H1 (cell line): ENCODE results near the gene ANKLE1. TPM values are rescaled to one million over a fixed set of nuclear protein-coding genes. Genes with fewer than 3 reads are reported as not detected.

Experiments
- CTCF ChIA-PET: fragments of 300-600 bp; sonication (Branson Sonifier 250); formaldehyde crosslinking; loops from one replicate; lab custom pipeline; 2021; ENCODE audit not compliant: partially characterized antibody; lab: Charles Lee
- POLR2A ChIA-PET: fragments of 300-600 bp; sonication (Branson Sonifier 250); formaldehyde crosslinking; loops from one replicate; lab custom pipeline; 2021; ENCODE audit warnings: inconsistent platforms; ENCODE audit not compliant: partially characterized antibody; lab: Charles Lee
- DNase-seq, 2 experiments: peaks; one replicate each; pipeline versions ENCODE4 v3.0.0 to v3.0.0-alpha.2; 2010 to 2022; ENCODE audit warnings: low spot score in 2 of 2, low read depth in 1 of 2, mixed read lengths in 1 of 2
- FAIRE-seq: peaks from 2 replicates; lab custom pipeline; 2011; peaks lifted over from hg19 to GRCh38; lab: Jason Lieb, UNC
- H2AFZ ChIP-seq: 2 replicates; pipeline ENCODE4 v1.8.1; 2012; ENCODE audit warnings: low read length, inconsistent platforms
- H2AK5ac ChIP-seq: 2 replicates; pipeline ENCODE4 v1.6.1; 2013; ENCODE audit warnings: low read depth, low read length
- H2BK120ac ChIP-seq: replicated peaks from 2 replicates; pipeline ENCODE3; 2013; ENCODE audit warnings: low read depth, low read length, inconsistent platforms
- H2BK12ac ChIP-seq: 2 replicates; pipeline ENCODE4 v1.6.1; 2013; ENCODE audit warnings: low read depth, low read length
- H2BK15ac ChIP-seq: 2 replicates; pipeline ENCODE4 v1.6.1; 2013; ENCODE audit warnings: low read length
- H2BK20ac ChIP-seq: 2 replicates; pipeline ENCODE4 v1.6.1; 2013; ENCODE audit warnings: low read length
- H2BK5ac ChIP-seq: 2 replicates; pipeline ENCODE4 v1.6.1; 2013; ENCODE audit warnings: low read depth, low read length
- H3K14ac ChIP-seq: 2 replicates; pipeline ENCODE4 v1.6.1; 2013; ENCODE audit warnings: inconsistent platforms; ENCODE audit not compliant: insufficient read length
- H3K18ac ChIP-seq: 2 replicates; pipeline ENCODE4 v1.6.1; 2013; ENCODE audit warnings: low read length; ENCODE audit errors: extremely low read depth
- H3K23ac ChIP-seq: 2 replicates; pipeline ENCODE4 v1.6.1; 2013; ENCODE audit warnings: inconsistent platforms; ENCODE audit not compliant: insufficient read length
- H3K23me2 ChIP-seq: 2 replicates; pipeline ENCODE4 v1.6.1; 2013; ENCODE audit warnings: low read depth, low read length
- H3K27ac ChIP-seq: 2 replicates; pipeline ENCODE4 v1.6.1; 2011; ENCODE audit warnings: low read depth, low read length, inconsistent platforms
- H3K27me3 ChIP-seq, 4 experiments: replicated peaks in 1 of 4; 1 replicate in 1 of 4; 2 replicates in 3 of 4; pipeline versions ENCODE4 v1.6.1 to v1.8.1; 2011 to 2013; ENCODE audit warnings: low read length in 3 of 4, mild to moderate bottlenecking in 3 of 4, inconsistent platforms in 2 of 4, mixed read lengths in 2 of 4, moderate library complexity in 1 of 4; ENCODE audit not compliant: control insufficient read depth in 3 of 4, insufficient read depth in 3 of 4; ENCODE audit errors: extremely low read depth in 1 of 4
- H3K36me3 ChIP-seq, 4 experiments: 2 replicates each; pipeline versions ENCODE4 v1.6.1 to v1.8.1; 2011 to 2013; ENCODE audit warnings: mild to moderate bottlenecking in 4 of 4, low read length in 3 of 4, moderate library complexity in 2 of 4, control low read depth in 1 of 4, inconsistent platforms in 1 of 4; ENCODE audit not compliant: insufficient read depth in 4 of 4, control insufficient read depth in 2 of 4
- H3K4ac ChIP-seq: replicated peaks from 2 replicates; pipeline ENCODE3; 2013; ENCODE audit warnings: low read length, low read depth, mixed read lengths, inconsistent platforms; ENCODE audit not compliant: insufficient read length
- H3K4me1 ChIP-seq, 4 experiments: replicated peaks in 1 of 4; 1 replicate in 1 of 4; 2 replicates in 3 of 4; pipeline versions ENCODE4 v1.6.1 to v1.8.1; 2011 to 2013; ENCODE audit warnings: low read length in 3 of 4, inconsistent platforms in 2 of 4, mixed read lengths in 1 of 4; ENCODE audit not compliant: insufficient read depth in 4 of 4, control insufficient read depth in 3 of 4
- H3K4me2 ChIP-seq, 2 experiments: 2 replicates each; pipeline versions ENCODE4 v1.6.1 to v1.8.1; 2011 to 2013; ENCODE audit warnings: low read depth in 2 of 2, low read length in 2 of 2, control low read depth in 1 of 2, inconsistent platforms in 1 of 2, mild to moderate bottlenecking in 1 of 2; ENCODE audit not compliant: insufficient read depth in 1 of 2
- H3K4me3 ChIP-seq, 4 experiments: fragments of 200-600, 300-600 bp in 1 of 4; sonication (generic), shearing (Covaris generic), sonication (Bioruptor Twin) in 1 of 4; 2 replicates each; pipeline versions ENCODE4 v1.5.1 to v1.8.1; 2011 to 2016; ENCODE audit warnings: low read length in 4 of 4, low read depth in 3 of 4, control low read depth in 2 of 4, inconsistent platforms in 2 of 4, mild to moderate bottlenecking in 2 of 4, mixed read lengths in 1 of 4, moderate library complexity in 1 of 4; ENCODE audit not compliant: insufficient read depth in 2 of 4; ENCODE audit errors: extremely low read depth in 1 of 4
- H3K56ac ChIP-seq: replicated peaks from 2 replicates; pipeline ENCODE3; 2013; ENCODE audit warnings: low read depth, mild to moderate bottlenecking, mixed read lengths, low read length, inconsistent platforms; ENCODE audit not compliant: insufficient read length
- H3K79me1 ChIP-seq: 2 replicates; pipeline ENCODE4 v1.6.1; 2013; ENCODE audit warnings: low read depth, low read length, control low read depth
- H3K79me2 ChIP-seq, 2 experiments: 2 replicates each; pipeline versions ENCODE4 v1.6.1 to v1.8.1; 2012 to 2013; ENCODE audit warnings: low read length in 2 of 2, mild to moderate bottlenecking in 2 of 2, inconsistent platforms in 1 of 2; ENCODE audit not compliant: insufficient read depth in 2 of 2, control insufficient read depth in 1 of 2
- H3K9ac ChIP-seq, 4 experiments: replicated peaks in 1 of 4; 1 replicate in 1 of 4; 2 replicates in 3 of 4; pipeline versions ENCODE4 v1.6.1 to v1.8.1; 2011 to 2013; ENCODE audit warnings: low read depth in 3 of 4, low read length in 3 of 4, control low read depth in 2 of 4, mild to moderate bottlenecking in 2 of 4, moderate library complexity in 2 of 4, inconsistent platforms in 1 of 4; ENCODE audit errors: extremely low read depth in 1 of 4
- H3K9me3 ChIP-seq, 2 experiments: 2 replicates each; pipeline versions ENCODE4 v1.6.1 to v1.8.1; 2012 to 2013; ENCODE audit warnings: mild to moderate bottlenecking in 2 of 2, moderate library complexity in 2 of 2, control low read depth in 1 of 2, inconsistent platforms in 1 of 2, low read depth in 1 of 2, low read length in 1 of 2, mixed read lengths in 1 of 2; ENCODE audit not compliant: insufficient read depth in 2 of 2
- H4K20me1 ChIP-seq, 2 experiments: replicated peaks in 1 of 2; 2 replicates each; pipeline versions ENCODE3 to v1.8.1; 2011 to 2013; ENCODE audit warnings: inconsistent platforms in 2 of 2, low read length in 2 of 2, mild to moderate bottlenecking in 1 of 2; ENCODE audit not compliant: insufficient read depth in 2 of 2, control insufficient read depth in 1 of 2
- H4K5ac ChIP-seq: 2 replicates; pipeline ENCODE4 v1.6.1; 2013; ENCODE audit warnings: low read length, low read depth, mixed read lengths, inconsistent platforms; ENCODE audit not compliant: insufficient read length
- H4K8ac ChIP-seq: 2 replicates; pipeline ENCODE4 v1.8.0; 2013; ENCODE audit warnings: mild to moderate bottlenecking, moderate library complexity, low read length, inconsistent platforms; ENCODE audit not compliant: insufficient read depth; ENCODE audit errors: extremely low read depth
- H4K91ac ChIP-seq: replicated peaks from 2 replicates; pipeline ENCODE3; 2013; ENCODE audit warnings: low read length, mixed read lengths, inconsistent platforms; ENCODE audit not compliant: insufficient read length
- ATF2 ChIP-seq: IDR thresholded peaks from 2 replicates; pipeline ENCODE4 v1.6.1; 2012; ENCODE audit warnings: low read length, inconsistent platforms
- CBX5 ChIP-seq: fragments of 300-800, 300-1000 bp; sonication (generic); IDR thresholded peaks from 2 replicates; pipeline ENCODE4 v1.7.1; 2016; ENCODE audit warnings: antibody characterized with exemption, low read length, low read depth
- EZH2 ChIP-seq: fragments of 200-600 bp; sonication (generic); IDR thresholded peaks from 2 replicates; pipeline ENCODE4 v1.7.1; 2012; ENCODE audit warnings: low read depth, mild to moderate bottlenecking, moderate library complexity, low read length, inconsistent platforms; ENCODE audit not compliant: severe bottlenecking
- GTF2F1 ChIP-seq: IDR thresholded peaks from 2 replicates; pipeline ENCODE4 v1.6.1; 2012; ENCODE audit warnings: low read depth, low read length, improper control_type of control experiment, borderline replicate concordance
- KDM5A ChIP-seq: fragments of 200-600 bp; IDR thresholded peaks from 2 replicates; pipeline ENCODE4 v1.7.1; 2012; ENCODE audit warnings: mild to moderate bottlenecking, low read length, inconsistent platforms, mixed read lengths
- POLR2AphosphoS5 ChIP-seq: IDR thresholded peaks from 2 replicates; pipeline ENCODE4 v1.6.1; 2011; ENCODE audit warnings: low read depth, low read length
- SIRT6 ChIP-seq: IDR thresholded peaks from one replicate; pipeline ENCODE4 v1.7.1; 2012; ENCODE audit warnings: low read length, inconsistent platforms
- SIX5 ChIP-seq: IDR thresholded peaks from 2 replicates; pipeline ENCODE4 v1.6.1; 2011; ENCODE audit warnings: mild to moderate bottlenecking, low read depth, low read length
- SUZ12 ChIP-seq: fragments of 200-600 bp; sonication (generic); IDR thresholded peaks from 2 replicates; pipeline ENCODE4 v1.6.1; 2012; ENCODE audit warnings: mild to moderate bottlenecking, inconsistent platforms, low read length, moderate library complexity, mixed read lengths
- WGBS, 2 experiments: shearing (Covaris generic) in 1 of 2; methylation state at CpG; one replicate each; pipeline versions ENCODE4 v1.1.6 to v1.1.7; 2013 to 2015; ENCODE audit warnings: low lambda C conversion rate in 2 of 2, mixed read lengths in 2 of 2, inconsistent platforms in 1 of 2, low coverage in 1 of 2, missing lambda C conversion rate in 1 of 2; ENCODE audit not compliant: insufficient replicate concordance in 2 of 2, insufficient coverage in 1 of 2, insufficient read length in 1 of 2; ENCODE audit errors: extremely low coverage in 1 of 2, missing lambda C conversion rate in 1 of 2; 5-methylcytosine and 5-hydroxymethylcytosine counted together
- polyA plus RNA-seq, 7 experiments: library from polyadenylated mRNA; depleted of rRNA in 3 of 7; stranded (reverse) in 5 of 7; unstranded in 2 of 7; fragments of >200 nt in 5 of 7; fragments of 200-250 nt in 2 of 7; gene quantifications; 1 replicate in 5 of 7; 2 replicates in 1 of 7; 4 replicates in 1 of 7; pipeline versions ENCODE4 v1.2.1 to v1.2.3, GENCODE V29; 2011 to 2013; ENCODE audit warnings: missing spikeins in 2 of 7, mixed read lengths in 2 of 7
- total RNA-seq: library from RNA; stranded (reverse); fragmentation: NEBNext Ultra II Directional; extraction: Animal tissue kit (Norgen Biotek cat#: 25700); gene quantifications from 2 replicates; pipeline ENCODE4 v1.2.1, GENCODE V29; 2021

Gene ANKLE1
- total and polyA plus RNA-seq, 2 of the 8 experiments (the other 6 are each of a cell fraction or from before 2014, with no cell fraction given) = 6.1 to 9.6 TPM

GRCh38 chr19:17327654-17328516 is 46.2 kb downstream of the ANKLE1 start:
- Histone ChIP-seq H3K79me1 (0 out of 2 replicates have a peak, but pooled peaks cover 2% of the 10 kb centered on the region), H3K4ac (peak overlapping the region; percentile 69), H3K56ac (peak overlapping the region; percentile 81), H3K27me3 (no peaks in the 10 kb centered on the region; a peak in 1 of 7 replicates), H3K79me2 (no peaks in the 10 kb centered on the region), H3K36me3 (peaks cover 0 to 10% (median 4%) of the 10 kb centered on the region in 4 experiments; a peak in 4 of 8 replicates), H3K18ac (peak overlapping the region; percentile 90), H4K20me1 (peaks cover 0 to 10% of the 10 kb centered on the region in 2 experiments), H2BK5ac (peak overlapping the region; percentile 55; the same call in 1 of the 2 replicates), H2AK5ac (no peak overlapping the region), H3K4me1 (peaks cover 0 to 22% (median 15%) of the 10 kb centered on the region in 4 experiments; a peak in 6 of 7 replicates), H2BK20ac (0 out of 2 replicates have a peak overlapping the region, but pooled peaks have one; percentile 80), H2BK12ac (no peak overlapping the region), H3K9ac (peak overlapping the region in 3 of 4 experiments; percentile 25 to 58 (median 45); a peak in 5 of 7 replicates), H3K23me2 (peaks cover 6% of the 10 kb centered on the region; the same call in 1 of the 2 replicates), H3K14ac (no peak overlapping the region), H2BK15ac (peak overlapping the region; percentile 92; the same call in 1 of the 2 replicates), H3K4me2 (peak overlapping the region; percentile 72 to 83), H4K5ac (peak overlapping the region; percentile 96), H3K27ac (peak overlapping the region; percentile 66), H3K9me3 (no peaks in the 10 kb centered on the region), H4K8ac (peak overlapping the region; percentile 91), H3K4me3 (peak overlapping the region; percentile 60 to 95 (median 61)), H2AFZ (no peak overlapping the region), H3K23ac (no peak overlapping the region), H4K91ac (peak overlapping the region; percentile 89), H2BK120ac (no peak overlapping the region)
- FAIRE-seq (peak; percentile 90), DNase-seq (peak in 1 of 2 experiments; percentile 89)
- ChIA-PET CTCF (interaction anchor here (0.9 to 3.3 kb wide), 16 partner anchors 11 to 120 kb away, joined by 3 to 13 read pairs (median 5); partner anchors contain the start of genes CCDC194, DDA1, MRPL34 and TMEM221), POLR2A (interaction anchor here (0.9 to 17.1 kb wide), 13 partner anchors 10 to 114 kb away, joined by 3 to 329 read pairs (median 4); partner anchors contain the start of genes ABHD8, ANO8, BABAM1 and DDA1)
- 6% methylated on average over 40 of the region's 64 CpGs; no CpG with 5 or more reads in 1 of the 2 experiments for WGBS, 2 experiments
- TF ChIP-seq GTF2F1 = no peak
- TF ChIP-seq ATF2 = no peak; the same call in 1 of the 2 replicates
- no peak for TF ChIP-seq SIRT6
- TF ChIP-seq EZH2 = no peak
- TF ChIP-seq CBX5 = no peak
- no peak for TF ChIP-seq SUZ12
- TF ChIP-seq KDM5A = no peak
- TF ChIP-seq SIX5 = no peak
- peak; percentile 80 for TF ChIP-seq POLR2AphosphoS5
